HepG2 (cell line): ENCODE measurements around the gene SLC25A11. TPM values are rescaled to one million over a fixed set of nuclear protein-coding genes. Genes with fewer than 3 reads are reported as not detected.

Experiments used
- GFI1 ChIP-seq: sonication (generic); formaldehyde crosslinking; IDR thresholded peaks from 2 replicates; pipeline ENCODE4 v1.5.0; 2020; ENCODE audit warnings: missing genetic modification reagents, mild to moderate bottlenecking, borderline replicate concordance
- MTA1 ChIP-seq: sonication (generic); formaldehyde crosslinking; IDR thresholded peaks from 2 replicates; pipeline ENCODE4 v1.4.0; 2020; ENCODE audit warnings: missing genetic modification reagents, mild to moderate bottlenecking, borderline replicate concordance
- MTF2 ChIP-seq: sonication (generic); formaldehyde crosslinking; IDR thresholded peaks from 2 replicates; pipeline ENCODE4 v1.5.0; 2020; ENCODE audit warnings: missing genetic modification reagents, borderline replicate concordance
- MYNN ChIP-seq: sonication (generic); formaldehyde crosslinking; IDR thresholded peaks from 2 replicates; pipeline ENCODE4 v1.4.0; 2020; ENCODE audit warnings: mild to moderate bottlenecking, low read depth, missing genetic modification reagents
- NFYC ChIP-seq: IDR thresholded peaks from 2 replicates; pipeline ENCODE4 v1.6.1; 2016; ENCODE audit warnings: missing genetic modification reagents, missing compliant biosample characterization
- PHF5A ChIP-seq: IDR thresholded peaks from one replicate; pipeline ENCODE4 v1.6.1; 2018; ENCODE audit warnings: low read depth, missing genetic modification reagents; ENCODE audit not compliant: unreplicated experiment
- PLRG1 ChIP-seq: fragments of 450-650 bp; conservative IDR thresholded peaks from 2 replicates; pipeline ENCODE4 v1.6.1; 2016
- PPARG ChIP-seq: conservative IDR thresholded peaks from 2 replicates; pipeline ENCODE4 v1.6.1; 2016; ENCODE audit warnings: missing biosample characterization, missing genetic modification reagents
- SCMH1 ChIP-seq: sonication (generic); formaldehyde crosslinking; IDR thresholded peaks from 2 replicates; pipeline ENCODE4 v1.9.0; 2021; ENCODE audit warnings: missing genetic modification reagents, mild to moderate bottlenecking, borderline replicate concordance
- SNAI1 ChIP-seq: sonication (generic); formaldehyde crosslinking; IDR thresholded peaks from 2 replicates; pipeline ENCODE4 v1.5.0; 2020; ENCODE audit warnings: mild to moderate bottlenecking, missing genetic modification reagents, borderline replicate concordance
- TOPORS ChIP-seq: sonication (generic); formaldehyde crosslinking; IDR thresholded peaks from 2 replicates; pipeline ENCODE4 v1.8.0; 2023; ENCODE audit warnings: mild to moderate bottlenecking, missing genetic modification reagents
- TSC22D2 ChIP-seq: sonication (generic); formaldehyde crosslinking; IDR thresholded peaks from 2 replicates; pipeline ENCODE4 v1.5.1; 2020; ENCODE audit warnings: missing genetic modification reagents, mild to moderate bottlenecking, borderline replicate concordance
- ZBTB8A ChIP-seq: sonication (generic); formaldehyde crosslinking; IDR thresholded peaks from 2 replicates; pipeline ENCODE4 v1.4.0; 2020; ENCODE audit warnings: mild to moderate bottlenecking, low read depth, missing genetic modification reagents, borderline replicate concordance
- ZEB1 ChIP-seq: IDR thresholded peaks from 2 replicates; pipeline ENCODE4 v1.6.1; 2012; ENCODE audit warnings: mild to moderate bottlenecking, low read depth, inconsistent platforms; ENCODE audit not compliant: insufficient replicate concordance
- ZFP62 ChIP-seq: sonication (generic); formaldehyde crosslinking; IDR thresholded peaks from 2 replicates; pipeline ENCODE4 v1.4.0; 2020; ENCODE audit warnings: missing genetic modification reagents
- ZNF121 ChIP-seq: sonication (generic); formaldehyde crosslinking; IDR thresholded peaks from 2 replicates; pipeline ENCODE4 v1.5.0; 2020; ENCODE audit warnings: mild to moderate bottlenecking, missing genetic modification reagents
- ZNF30 ChIP-seq: sonication (generic); formaldehyde crosslinking; IDR thresholded peaks from 2 replicates; pipeline ENCODE4 v1.5.0; 2020; ENCODE audit warnings: mild to moderate bottlenecking, missing genetic modification reagents
- ZNF326 ChIP-seq: sonication (generic); formaldehyde crosslinking; IDR thresholded peaks from 2 replicates; pipeline ENCODE4 v1.4.0; 2020; ENCODE audit warnings: missing genetic modification reagents, borderline replicate concordance
- ZNF333 ChIP-seq: sonication (generic); formaldehyde crosslinking; IDR thresholded peaks from 2 replicates; pipeline ENCODE4 v1.4.0; 2020; ENCODE audit warnings: mild to moderate bottlenecking, missing genetic modification reagents, borderline replicate concordance
- ZNF550 ChIP-seq: sonication (generic); formaldehyde crosslinking; IDR thresholded peaks from 2 replicates; pipeline ENCODE4 v1.4.0; 2020; ENCODE audit warnings: mild to moderate bottlenecking, missing genetic modification reagents, borderline replicate concordance
- polyA plus RNA-seq, 8 experiments: library from polyadenylated mRNA; depleted of rRNA in 3 of 8; stranded (reverse) in 7 of 8; unstranded in 1 of 8; fragments of >200 nt; fragmentation: Illumina TruSeq in 4 of 8; extraction: Trizol in 4 of 8; gene quantifications; 2 replicates each; pipeline versions ENCODE4 v1.2.1 to v1.2.3, GENCODE V29; 2011 to 2016; ENCODE audit warnings: low read depth in 4 of 8, missing spikeins in 1 of 8, mixed read lengths in 1 of 8; ENCODE audit not compliant: insufficient read depth in 1 of 8
- total RNA-seq, 5 experiments: library from RNA; depleted of rRNA; stranded (reverse); fragments of >200 nt; fragmentation: Illumina TruSeq; extraction: Trizol; gene quantifications; 2 replicates each; pipeline ENCODE4 v1.2.3, GENCODE V29; 2016; ENCODE audit warnings: low read depth in 1 of 5
- TF ChIP-seq, protein P1 (sequence below): sonication (generic); formaldehyde crosslinking; IDR thresholded peaks from 2 replicates; pipeline ENCODE4 v1.4.0; 2020; ENCODE audit warnings: missing genetic modification reagents, borderline replicate concordance
- TF ChIP-seq, protein P2 (sequence below): sonication (generic); formaldehyde crosslinking; IDR thresholded peaks from 2 replicates; pipeline ENCODE4 v1.5.1; 2020; ENCODE audit warnings: missing genetic modification reagents, mild to moderate bottlenecking, borderline replicate concordance
- TF ChIP-seq, protein P3 (sequence below): sonication (generic); formaldehyde crosslinking; IDR thresholded peaks from 2 replicates; pipeline ENCODE4 v1.5.0; 2020; ENCODE audit warnings: missing genetic modification reagents
- TF ChIP-seq, protein P4 (sequence below): IDR thresholded peaks from 2 replicates; pipeline ENCODE4 v1.6.1; 2016; ENCODE audit warnings: missing compliant biosample characterization, missing genetic modification reagents, borderline replicate concordance

The SLC25A11 gene
- total and polyA plus RNA-seq, 2 of the 13 experiments (the other 11 are each of a cell fraction or from before 2014, with no cell fraction given) = 35.4 to 47.2 TPM

- TF ChIP-seq, protein P1, sequence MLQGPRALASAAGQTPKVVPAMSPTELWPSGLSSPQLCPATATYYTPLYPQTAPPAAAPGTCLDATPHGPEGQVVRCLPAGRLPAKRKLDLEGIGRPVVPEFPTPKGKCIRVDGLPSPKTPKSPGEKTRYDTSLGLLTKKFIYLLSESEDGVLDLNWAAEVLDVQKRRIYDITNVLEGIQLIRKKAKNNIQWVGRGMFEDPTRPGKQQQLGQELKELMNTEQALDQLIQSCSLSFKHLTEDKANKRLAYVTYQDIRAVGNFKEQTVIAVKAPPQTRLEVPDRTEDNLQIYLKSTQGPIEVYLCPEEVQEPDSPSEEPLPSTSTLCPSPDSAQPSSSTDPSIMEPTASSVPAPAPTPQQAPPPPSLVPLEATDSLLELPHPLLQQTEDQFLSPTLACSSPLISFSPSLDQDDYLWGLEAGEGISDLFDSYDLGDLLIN (CRISPR knock-in tag) = no peak
- TF ChIP-seq ZEB1 = no peak
- no peak for TF ChIP-seq TOPORS (CRISPR knock-in tag)
- no peak for TF ChIP-seq ZNF550 (CRISPR knock-in tag)
- no peak for TF ChIP-seq ZFP62 (CRISPR knock-in tag)
- no peak for TF ChIP-seq MYNN (CRISPR knock-in tag)
- TF ChIP-seq MTA1 (CRISPR knock-in tag) = peak; percentile 23; the same call in 1 of the 2 replicates
- no peak for TF ChIP-seq ZNF333 (CRISPR knock-in tag)
- TF ChIP-seq, protein P2, sequence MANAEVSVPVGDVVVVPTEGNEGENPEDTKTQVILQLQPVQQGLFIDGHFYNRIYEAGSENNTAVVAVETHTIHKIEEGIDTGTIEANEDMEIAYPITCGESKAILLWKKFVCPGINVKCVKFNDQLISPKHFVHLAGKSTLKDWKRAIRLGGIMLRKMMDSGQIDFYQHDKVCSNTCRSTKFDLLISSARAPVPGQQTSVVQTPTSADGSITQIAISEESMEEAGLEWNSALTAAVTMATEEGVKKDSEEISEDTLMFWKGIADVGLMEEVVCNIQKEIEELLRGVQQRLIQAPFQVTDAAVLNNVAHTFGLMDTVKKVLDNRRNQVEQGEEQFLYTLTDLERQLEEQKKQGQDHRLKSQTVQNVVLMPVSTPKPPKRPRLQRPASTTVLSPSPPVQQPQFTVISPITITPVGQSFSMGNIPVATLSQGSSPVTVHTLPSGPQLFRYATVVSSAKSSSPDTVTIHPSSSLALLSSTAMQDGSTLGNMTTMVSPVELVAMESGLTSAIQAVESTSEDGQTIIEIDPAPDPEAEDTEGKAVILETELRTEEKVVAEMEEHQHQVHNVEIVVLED (CRISPR knock-in tag) = peak; percentile 98
- TF ChIP-seq ZNF326 = no peak
- TF ChIP-seq, protein P3, sequence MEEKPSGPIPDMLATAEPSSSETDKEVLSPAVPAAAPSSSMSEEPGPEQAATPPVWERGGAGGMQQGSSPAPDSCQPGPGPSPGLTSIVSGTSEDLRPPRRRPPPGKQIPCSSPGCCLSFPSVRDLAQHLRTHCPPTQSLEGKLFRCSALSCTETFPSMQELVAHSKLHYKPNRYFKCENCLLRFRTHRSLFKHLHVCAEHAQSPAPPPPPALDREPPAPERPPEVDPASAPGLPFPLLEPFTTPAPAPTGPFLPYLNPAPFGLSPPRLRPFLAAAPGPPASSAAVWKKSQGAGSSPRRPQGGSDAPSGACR (CRISPR knock-in tag) = peak; percentile 72
- no peak for TF ChIP-seq PHF5A
- no peak for TF ChIP-seq ZNF121
- no peak for TF ChIP-seq SNAI1 (CRISPR knock-in tag)
- TF ChIP-seq ZNF30 (CRISPR knock-in tag) = no peak
- no peak for TF ChIP-seq NFYC
- no peak; the same call in 1 of the 2 replicates for TF ChIP-seq TSC22D2 (CRISPR knock-in tag)
- TF ChIP-seq, protein P4, sequence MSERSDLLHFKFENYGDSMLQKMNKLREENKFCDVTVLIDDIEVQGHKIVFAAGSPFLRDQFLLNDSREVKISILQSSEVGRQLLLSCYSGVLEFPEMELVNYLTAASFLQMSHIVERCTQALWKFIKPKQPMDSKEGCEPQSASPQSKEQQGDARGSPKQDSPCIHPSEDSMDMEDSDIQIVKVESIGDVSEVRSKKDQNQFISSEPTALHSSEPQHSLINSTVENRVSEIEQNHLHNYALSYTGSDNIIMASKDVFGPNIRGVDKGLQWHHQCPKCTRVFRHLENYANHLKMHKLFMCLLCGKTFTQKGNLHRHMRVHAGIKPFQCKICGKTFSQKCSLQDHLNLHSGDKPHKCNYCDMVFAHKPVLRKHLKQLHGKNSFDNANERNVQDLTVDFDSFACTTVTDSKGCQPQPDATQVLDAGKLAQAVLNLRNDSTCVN (CRISPR knock-in tag) = peak; percentile 61; the same call in 1 of the 2 replicates
- TF ChIP-seq MTF2 = no peak
- TF ChIP-seq PPARG (CRISPR knock-in tag) = no peak
- peak; percentile 23; the same call in 1 of the 2 replicates for TF ChIP-seq GFI1 (CRISPR knock-in tag)
- TF ChIP-seq SCMH1 (CRISPR knock-in tag) = no peak
- TF ChIP-seq PLRG1 = no peak
- no peak for TF ChIP-seq ZBTB8A (CRISPR knock-in tag)
Measured at GRCh38 chr17:4986951-4987766, 47.3 kb upstream of the SLC25A11 start, which contains the start of gene CAMTA2 (continued).
